Activated naive CD8-positive, alpha-beta T cell (primary cell): ENCODE data around the gene LCN10.

Experiments
- H3K27ac Mint-ChIP-seq: one replicate; pipeline ENCODE4 v1.8.0; 2021; ENCODE audit warnings: mixed read lengths
- H3K27me3 Mint-ChIP-seq: one replicate; pipeline ENCODE4 v1.8.0; 2021; ENCODE audit warnings: mixed read lengths
- H3K36me3 Mint-ChIP-seq: one replicate; pipeline ENCODE4 v1.8.0; 2021; ENCODE audit warnings: mixed read lengths
- H3K4me1 Mint-ChIP-seq: one replicate; pipeline ENCODE4 v1.8.0; 2021; ENCODE audit warnings: low read depth, mixed read lengths
- H3K4me3 Mint-ChIP-seq: one replicate; pipeline ENCODE4 v1.8.0; 2021; ENCODE audit warnings: mild to moderate bottlenecking, mixed read lengths
- H3K9me3 Mint-ChIP-seq: one replicate; pipeline ENCODE4 v1.8.0; 2021; ENCODE audit warnings: low read depth, mixed read lengths

The LCN10 gene

GRCh38 chr9:136751814-136752213 lies 9.1 kb upstream of the LCN10 start:
- Mint-ChIP-seq H3K27ac (no peak overlapping the region), H3K36me3 (peaks cover 6% of the 10 kb centered on the region), H3K9me3 (peaks cover 15% of the 10 kb centered on the region), H3K4me3 (no peak overlapping the region), H3K4me1 (peaks cover 5% of the 10 kb centered on the region), H3K27me3 (peaks cover 5% of the 10 kb centered on the region)

DNA sequence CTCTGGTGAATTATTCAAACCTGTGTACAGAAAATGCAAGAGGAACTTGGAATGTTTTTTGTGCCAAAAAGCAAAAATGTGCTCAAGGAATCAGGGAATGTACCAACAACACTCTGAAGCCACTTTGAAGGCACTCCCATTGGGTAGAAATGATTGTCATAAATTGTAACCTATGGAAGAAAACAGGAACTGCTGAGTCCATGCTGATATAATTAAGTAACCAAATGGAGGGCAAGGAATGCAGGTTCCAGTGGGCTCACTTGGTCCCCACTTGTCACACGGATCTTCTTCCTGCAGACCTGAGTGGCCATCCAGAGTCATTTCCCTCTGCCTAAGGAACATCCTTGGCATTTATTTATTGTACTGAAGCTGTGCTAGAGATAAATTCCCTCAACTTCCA lies 8.5 kb upstream of the LCN10 start:
- peaks cover 6% of the 10 kb centered on the region for H3K36me3 Mint-ChIP-seq
- H3K27ac Mint-ChIP-seq: no peak overlapping the region
- peaks cover 5% of the 10 kb centered on the region for H3K27me3 Mint-ChIP-seq
- H3K4me3 Mint-ChIP-seq: no peak overlapping the region
- H3K9me3 Mint-ChIP-seq: peaks cover 15% of the 10 kb centered on the region
- peaks cover 5% of the 10 kb centered on the region for H3K4me1 Mint-ChIP-seq

- no peak overlapping the region for H3K27ac Mint-ChIP-seq
- peaks cover 6% of the 10 kb centered on the region for H3K36me3 Mint-ChIP-seq
- peaks cover 15% of the 10 kb centered on the region for H3K9me3 Mint-ChIP-seq
- H3K27me3 Mint-ChIP-seq: peaks cover 3% of the 10 kb centered on the region
- H3K4me1 Mint-ChIP-seq: peaks cover 5% of the 10 kb centered on the region
- no peak overlapping the region for H3K4me3 Mint-ChIP-seq
Observed at GRCh38 chr9:136750526-136750925, 7.8 kb upstream of the LCN10 start.

DNA sequence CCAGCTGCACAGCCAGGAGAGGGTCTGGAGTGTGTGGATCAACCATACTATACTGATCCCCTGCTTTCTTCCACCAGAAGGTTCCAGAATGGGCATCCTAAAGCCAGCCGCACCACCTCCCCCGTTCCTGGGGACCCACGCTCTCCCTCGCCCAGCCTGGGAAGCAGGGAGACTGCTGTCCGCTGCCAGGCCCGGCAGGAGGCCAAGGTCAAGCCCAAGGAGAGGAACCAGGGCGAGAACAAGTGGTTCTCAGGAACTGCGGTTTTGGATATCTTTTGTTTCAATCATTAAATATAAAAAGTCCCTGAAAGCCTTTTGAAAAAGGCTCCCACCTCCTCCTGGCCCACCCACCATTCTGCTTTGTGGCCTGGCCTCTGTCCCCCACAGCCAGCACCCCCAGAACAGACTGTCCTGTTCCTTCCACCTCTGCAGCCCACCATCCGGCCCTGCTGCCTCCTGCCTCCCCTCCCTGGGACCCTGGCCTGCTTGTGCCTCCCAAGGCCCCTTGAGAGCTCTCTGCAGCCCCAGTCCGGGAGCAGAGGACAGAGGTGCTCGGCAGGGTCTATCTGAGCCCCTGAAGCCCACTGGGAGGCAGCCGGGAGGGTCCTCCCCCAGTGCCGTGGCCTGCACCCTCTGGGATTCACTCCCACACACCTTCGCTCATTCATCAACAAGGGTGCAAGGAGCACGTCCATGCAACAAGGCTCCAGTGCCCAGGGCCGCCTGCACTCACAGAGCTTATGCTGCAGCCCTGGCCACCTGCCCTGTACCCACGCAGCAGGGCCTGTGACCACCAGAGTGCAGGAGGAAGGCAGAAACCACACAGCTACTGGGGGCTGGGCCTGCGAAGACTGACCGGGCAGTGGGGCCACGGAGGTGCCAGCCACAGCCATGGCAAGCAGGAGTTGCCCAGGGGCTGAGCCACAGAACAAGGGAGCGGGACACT lies 6.2 kb upstream of the LCN10 start:
- H3K36me3 Mint-ChIP-seq: peaks cover 6% of the 10 kb centered on the region
- H3K4me3 Mint-ChIP-seq: no peak overlapping the region
- peaks cover 15% of the 10 kb centered on the region for H3K9me3 Mint-ChIP-seq
- peaks cover 1% of the 10 kb centered on the region for H3K27me3 Mint-ChIP-seq
- no peak overlapping the region for H3K27ac Mint-ChIP-seq
- peaks cover 5% of the 10 kb centered on the region for H3K4me1 Mint-ChIP-seq

GRCh38 chr9:136748201-136748600 lies 5.5 kb upstream of the LCN10 start, which contains the start of gene LCN6:
Gene LCN6 (minus strand): TSS chr9:136748525. CDS start chr9:136748483, 42 bp downstream.
- peaks cover 6% of the 10 kb centered on the region for H3K36me3 Mint-ChIP-seq
- no peak within 1 kb of the TSS for H3K27ac Mint-ChIP-seq
- peaks cover 1% of the 10 kb centered on the region for H3K27me3 Mint-ChIP-seq
- H3K9me3 Mint-ChIP-seq: peaks cover 15% of the 10 kb centered on the region
- H3K4me3 Mint-ChIP-seq: no peak within 1 kb of the TSS
- peaks cover 5% of the 10 kb centered on the region for H3K4me1 Mint-ChIP-seq

GRCh38 chr9:136747161-136748060 lies 4.7 kb upstream of the LCN10 start:
- Mint-ChIP-seq H3K4me1 (peaks cover 5% of the 10 kb centered on the region), H3K36me3 (peaks cover 3% of the 10 kb centered on the region), H3K9me3 (peaks cover 10% of the 10 kb centered on the region), H3K27ac (no peak overlapping the region), H3K27me3 (peaks cover under 1% of the 10 kb centered on the region), H3K4me3 (no peak overlapping the region)

- Mint-ChIP-seq H3K36me3 (no peaks in the 10 kb centered on the region), H3K4me1 (peaks cover 8% of the 10 kb centered on the region), H3K9me3 (peaks cover 3% of the 10 kb centered on the region), H3K27me3 (no peaks in the 10 kb centered on the region), H3K4me3 (no peak overlapping the region), H3K27ac (no peak overlapping the region)
Observed at GRCh38 chr9:136746621-136747020, 3.9 kb upstream of the LCN10 start.

- Mint-ChIP-seq H3K9me3 (no peaks in the 10 kb centered on the region), H3K4me1 (peaks cover 11% of the 10 kb centered on the region), H3K36me3 (no peaks in the 10 kb centered on the region), H3K27me3 (no peaks in the 10 kb centered on the region), H3K27ac (no peak overlapping the region), H3K4me3 (no peak overlapping the region)
Observed at GRCh38 chr9:136746155-136746490, 3.4 kb upstream of the LCN10 start.

DNA sequence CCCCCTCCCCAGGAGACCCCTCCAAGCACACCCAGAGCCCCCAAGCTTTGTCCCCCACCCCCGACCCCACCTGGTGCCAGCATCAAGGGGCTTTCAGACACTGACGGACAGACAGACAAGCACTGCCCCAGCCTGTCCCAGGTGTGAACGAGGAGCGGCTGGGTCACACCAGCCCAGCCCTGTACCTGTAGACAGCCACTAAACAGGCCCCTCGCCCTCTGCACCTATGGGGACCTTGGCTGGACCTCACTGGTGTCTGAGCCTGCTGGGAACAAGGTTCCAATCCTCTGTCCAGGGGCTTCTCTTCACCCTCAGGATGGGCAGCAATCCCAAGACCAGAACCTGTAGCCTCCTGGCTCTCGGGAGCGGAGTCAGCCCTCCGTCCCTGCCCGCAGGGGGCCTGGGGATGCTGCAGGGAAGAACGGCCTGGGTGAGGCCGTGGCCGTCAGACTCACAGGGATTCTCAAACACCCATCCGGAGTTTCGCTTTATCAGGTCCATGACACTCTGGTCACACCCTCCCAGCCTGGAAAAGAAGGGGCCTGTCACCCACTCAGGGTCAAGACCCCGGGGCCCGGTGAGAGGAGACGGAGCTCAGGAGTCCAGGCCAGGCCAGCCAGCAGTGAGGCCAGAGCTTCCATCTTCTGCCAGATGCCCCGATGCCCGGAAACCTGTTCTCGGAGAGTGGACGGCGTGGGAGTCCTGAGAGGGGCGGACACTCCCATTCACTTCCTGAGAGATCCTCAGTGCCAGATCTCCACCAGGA lies 2.8 kb upstream of the LCN10 start:
- Mint-ChIP-seq H3K4me1 (peaks cover 11% of the 10 kb centered on the region), H3K9me3 (no peaks in the 10 kb centered on the region), H3K36me3 (no peaks in the 10 kb centered on the region), H3K27me3 (no peaks in the 10 kb centered on the region), H3K27ac (no peak overlapping the region), H3K4me3 (no peak overlapping the region)

GRCh38 chr9:136744773-136745172 lies 2.0 kb upstream of the LCN10 start:
- Mint-ChIP-seq H3K27me3 (no peaks in the 10 kb centered on the region), H3K9me3 (no peaks in the 10 kb centered on the region), H3K4me1 (peaks cover 8% of the 10 kb centered on the region), H3K27ac (no peak overlapping the region), H3K36me3 (no peaks in the 10 kb centered on the region), H3K4me3 (no peak overlapping the region)

- no peaks in the 10 kb centered on the region for H3K9me3 Mint-ChIP-seq
- peaks cover 8% of the 10 kb centered on the region for H3K4me1 Mint-ChIP-seq
- H3K4me3 Mint-ChIP-seq: no peak overlapping the region
- H3K27ac Mint-ChIP-seq: no peak overlapping the region
- no peaks in the 10 kb centered on the region for H3K36me3 Mint-ChIP-seq
- H3K27me3 Mint-ChIP-seq: no peaks in the 10 kb centered on the region
Observed at GRCh38 chr9:136743639-136744211, 985 bp upstream of the LCN10 start.

DNA sequence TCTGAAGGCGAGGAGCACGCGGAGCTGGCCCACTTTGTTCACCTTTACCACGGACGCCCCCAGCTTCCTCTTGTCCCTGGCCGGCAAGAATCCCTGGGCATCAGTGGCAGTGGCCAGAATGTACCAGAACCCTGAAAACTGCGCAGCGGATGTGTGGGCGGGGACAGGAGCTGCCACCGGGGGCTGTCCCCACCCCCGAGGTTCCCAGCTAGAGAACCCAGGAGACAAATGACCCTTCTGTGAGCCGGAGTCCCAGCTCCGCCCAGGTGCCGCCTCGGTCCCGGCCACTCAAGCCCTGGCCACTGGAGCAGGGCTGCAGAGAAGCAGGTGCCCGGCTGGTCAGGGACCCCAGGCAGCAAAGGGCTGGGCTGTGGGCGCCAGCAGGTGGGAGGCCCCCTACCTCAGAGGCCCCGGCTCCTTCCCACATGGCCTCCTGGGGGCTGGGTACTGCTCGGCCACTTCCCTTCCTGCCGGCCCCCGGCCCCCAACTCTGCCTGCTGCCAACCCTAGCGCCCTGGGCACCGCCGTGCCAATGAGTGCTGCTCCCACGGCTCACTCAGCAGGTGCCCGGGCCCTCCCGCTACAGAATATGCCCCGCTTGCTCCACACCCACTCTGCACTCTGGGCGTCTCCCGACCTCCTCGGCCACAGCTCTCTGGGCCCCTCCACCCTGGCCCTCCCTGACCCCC lies 713 bp downstream of the LCN10 start:
- Mint-ChIP-seq H3K4me3 (peak overlapping the region; percentile 81), H3K4me1 (peaks cover 8% of the 10 kb centered on the region)

DNA sequence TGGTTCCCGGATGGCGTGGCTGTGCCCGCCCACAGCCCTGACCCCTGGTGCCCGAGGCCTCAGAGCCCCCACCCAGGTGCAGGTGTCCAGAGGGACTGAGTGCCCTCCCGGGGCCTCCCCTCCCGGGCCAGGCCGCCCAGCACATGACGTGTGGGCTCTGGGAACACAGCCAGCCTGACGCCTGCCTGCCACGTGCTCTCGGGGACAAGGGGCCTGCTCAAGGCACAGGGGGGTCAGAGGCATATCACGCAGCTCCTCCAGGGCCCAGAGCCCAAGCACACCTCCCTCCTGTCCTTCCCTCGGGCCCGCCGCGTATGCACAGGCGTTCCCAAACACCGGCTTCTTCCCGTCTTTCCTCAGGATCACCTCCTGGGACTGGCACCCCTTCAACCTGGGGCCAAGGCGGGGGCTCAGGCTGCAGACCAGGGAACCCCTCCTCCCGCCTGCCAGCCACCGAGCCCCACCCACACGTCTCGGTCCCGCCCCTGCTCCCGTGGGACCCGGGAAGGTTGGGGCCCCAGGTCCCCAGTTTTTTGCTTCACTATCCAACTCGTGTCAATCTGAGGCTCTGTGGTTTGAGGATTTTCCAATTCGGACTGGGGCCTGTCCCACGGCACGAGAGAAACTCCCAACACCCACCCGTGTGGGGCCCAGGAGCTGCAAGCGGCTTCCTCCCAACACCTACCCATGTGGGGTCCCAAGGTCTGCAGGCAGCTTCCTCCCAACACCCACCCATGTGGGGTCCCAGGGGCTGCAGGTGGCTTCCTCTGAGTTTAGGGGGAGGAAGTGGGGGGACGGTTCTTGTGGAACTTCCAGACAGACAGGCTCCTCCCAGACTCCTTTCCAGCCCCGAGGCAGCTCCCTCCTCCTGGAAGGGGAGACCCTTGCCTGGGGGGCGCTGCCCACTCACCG lies 1.5 kb downstream of the LCN10 start:
- H3K27ac Mint-ChIP-seq: peak overlapping the region; percentile 76
- H3K36me3 Mint-ChIP-seq: no peaks in the 10 kb centered on the region

More for the DNA sequence above, 713 bp downstream of the LCN10 start:
- Mint-ChIP-seq H3K27ac (no peak overlapping the region), H3K9me3 (no peaks in the 10 kb centered on the region), H3K36me3 (no peaks in the 10 kb centered on the region), H3K27me3 (no peaks in the 10 kb centered on the region)

More for the DNA sequence above, 1.5 kb downstream of the LCN10 start:
- Mint-ChIP-seq H3K9me3 (no peaks in the 10 kb centered on the region), H3K4me3 (peak overlapping the region; percentile 81), H3K27me3 (no peaks in the 10 kb centered on the region), H3K4me1 (peaks cover 8% of the 10 kb centered on the region)
